Chondrocyte (in vitro differentiated cells): ENCODE results near the gene MRPL55. TPM values are rescaled to one million over a fixed set of nuclear protein-coding genes. Genes with fewer than 3 reads are reported as not detected.
A peak's percentile ranks its signal among the peaks of the same experiment; 100 is the strongest.

ENCODE experiments used
- DNase-seq: peaks from one replicate; pipeline ENCODE4 v3.0.0; 2021; ENCODE audit warnings: mixed read lengths, low spot score
- H3K27ac Mint-ChIP-seq: one replicate; pipeline ENCODE4 v1.8.0; 2021; ENCODE audit warnings: mild to moderate bottlenecking, moderate library complexity, mixed read lengths; ENCODE audit not compliant: unreplicated experiment
- H3K27me3 Mint-ChIP-seq: 2 replicates; pipeline ENCODE4 v1.8.0; 2021; ENCODE audit warnings: low read depth, mixed read lengths
- H3K36me3 Mint-ChIP-seq: 2 replicates; pipeline ENCODE4 v1.8.0; 2021; ENCODE audit warnings: low read depth, mixed read lengths
- H3K4me1 Mint-ChIP-seq: 2 replicates; pipeline ENCODE4 v1.8.0; 2021; ENCODE audit warnings: low read depth, mild to moderate bottlenecking, mixed read lengths
- H3K4me3 Mint-ChIP-seq: one replicate; pipeline ENCODE4 v1.8.0; 2021; ENCODE audit warnings: mild to moderate bottlenecking, moderate library complexity, mixed read lengths; ENCODE audit not compliant: unreplicated experiment
- H3K9me3 Mint-ChIP-seq: 2 replicates; pipeline ENCODE4 v1.8.0; 2021; ENCODE audit warnings: low read depth, mixed read lengths
- total RNA-seq: library from RNA; stranded (reverse); gene quantifications from 3 replicates; pipeline ENCODE4 v1.2.1, GENCODE V29; 2021
- TF ChIP-seq, protein P1 (sequence below): fragments of 200-600 bp; sonication (generic); IDR thresholded peaks from 2 replicates; pipeline ENCODE4 v1.5.0; 2021; ENCODE audit warnings: antibody characterized with exemption, mild to moderate bottlenecking, moderate library complexity

Gene MRPL55
- total RNA-seq, 1 donor from 2014 or later: 48.6 TPM

DNA sequence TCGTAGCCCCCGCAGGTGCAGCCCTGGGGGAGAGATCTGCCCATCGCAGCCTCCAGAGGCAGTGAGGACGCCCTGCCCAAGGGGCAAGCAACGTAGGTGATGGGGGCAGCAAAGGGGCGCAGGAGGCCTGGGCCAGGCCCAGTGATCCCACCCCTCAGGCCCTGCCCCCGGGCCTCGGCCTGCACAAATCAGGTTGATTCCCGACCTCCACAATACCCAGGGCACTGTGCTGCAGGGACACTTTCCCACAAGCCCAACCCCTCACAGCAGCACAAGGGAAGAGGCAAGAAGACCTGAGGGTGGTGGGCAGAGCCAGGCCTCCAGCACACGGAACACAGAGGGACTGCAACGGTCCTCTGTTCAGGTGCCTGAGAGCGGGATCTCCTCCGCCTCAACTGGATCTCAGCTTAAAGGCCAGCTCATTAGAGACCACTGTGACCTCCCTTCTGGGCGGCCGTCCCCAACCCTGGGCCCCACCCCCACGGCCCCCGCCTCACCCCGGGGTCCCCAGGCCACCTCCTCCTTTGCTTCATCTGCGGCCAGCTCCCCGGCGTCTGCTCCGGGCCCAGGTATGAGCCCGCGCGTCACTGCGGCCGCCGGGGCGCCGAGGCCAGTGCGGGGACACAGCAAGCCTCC is 27.4 kb downstream of the MRPL55 start:
- H3K27me3 Mint-ChIP-seq: no peaks in the 10 kb centered on the region
- peak overlapping the region; percentile 57 for H3K27ac Mint-ChIP-seq
- peaks cover 39% of the 10 kb centered on the region for H3K4me1 Mint-ChIP-seq

DNA sequence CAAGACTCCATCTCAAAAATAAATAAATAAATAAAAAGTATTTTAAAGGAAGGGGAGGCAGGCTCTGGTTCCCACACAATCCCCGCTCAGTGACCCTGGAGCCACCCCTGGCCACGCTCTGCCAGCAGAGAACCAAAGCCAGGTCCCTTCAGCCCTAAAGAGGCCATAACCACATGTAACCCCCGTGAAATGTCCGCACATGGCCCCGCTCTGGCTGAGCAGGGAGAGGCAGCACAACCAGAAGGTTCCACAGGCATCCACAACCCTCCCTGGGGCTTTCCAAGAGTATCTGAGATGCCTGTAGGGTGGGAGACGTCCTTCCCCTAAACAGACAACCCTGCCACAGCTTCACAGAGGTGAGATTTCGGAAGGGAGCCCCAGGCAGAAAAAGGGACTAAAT is 28.0 kb downstream of the MRPL55 start:
- peaks cover 34% of the 10 kb centered on the region for H3K4me1 Mint-ChIP-seq
- no peak for DNase-seq
- peak overlapping the region; percentile 74 for H3K4me3 Mint-ChIP-seq
- H3K9me3 Mint-ChIP-seq: no peaks in the 10 kb centered on the region
- TF ChIP-seq, protein P1, sequence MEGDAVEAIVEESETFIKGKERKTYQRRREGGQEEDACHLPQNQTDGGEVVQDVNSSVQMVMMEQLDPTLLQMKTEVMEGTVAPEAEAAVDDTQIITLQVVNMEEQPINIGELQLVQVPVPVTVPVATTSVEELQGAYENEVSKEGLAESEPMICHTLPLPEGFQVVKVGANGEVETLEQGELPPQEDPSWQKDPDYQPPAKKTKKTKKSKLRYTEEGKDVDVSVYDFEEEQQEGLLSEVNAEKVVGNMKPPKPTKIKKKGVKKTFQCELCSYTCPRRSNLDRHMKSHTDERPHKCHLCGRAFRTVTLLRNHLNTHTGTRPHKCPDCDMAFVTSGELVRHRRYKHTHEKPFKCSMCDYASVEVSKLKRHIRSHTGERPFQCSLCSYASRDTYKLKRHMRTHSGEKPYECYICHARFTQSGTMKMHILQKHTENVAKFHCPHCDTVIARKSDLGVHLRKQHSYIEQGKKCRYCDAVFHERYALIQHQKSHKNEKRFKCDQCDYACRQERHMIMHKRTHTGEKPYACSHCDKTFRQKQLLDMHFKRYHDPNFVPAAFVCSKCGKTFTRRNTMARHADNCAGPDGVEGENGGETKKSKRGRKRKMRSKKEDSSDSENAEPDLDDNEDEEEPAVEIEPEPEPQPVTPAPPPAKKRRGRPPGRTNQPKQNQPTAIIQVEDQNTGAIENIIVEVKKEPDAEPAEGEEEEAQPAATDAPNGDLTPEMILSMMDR: no peak
- no peaks in the 10 kb centered on the region for H3K27me3 Mint-ChIP-seq
- peaks cover 8% of the 10 kb centered on the region for H3K36me3 Mint-ChIP-seq
- no peak overlapping the region for H3K27ac Mint-ChIP-seq

More for the DNA sequence above, 27.4 kb downstream of the MRPL55 start:
- H3K36me3 Mint-ChIP-seq: peaks cover 8% of the 10 kb centered on the region
- H3K4me3 Mint-ChIP-seq: peak overlapping the region; percentile 74
- H3K9me3 Mint-ChIP-seq: no peaks in the 10 kb centered on the region
- TF ChIP-seq, protein P1: no peak
- DNase-seq: peak; percentile 57

DNA sequence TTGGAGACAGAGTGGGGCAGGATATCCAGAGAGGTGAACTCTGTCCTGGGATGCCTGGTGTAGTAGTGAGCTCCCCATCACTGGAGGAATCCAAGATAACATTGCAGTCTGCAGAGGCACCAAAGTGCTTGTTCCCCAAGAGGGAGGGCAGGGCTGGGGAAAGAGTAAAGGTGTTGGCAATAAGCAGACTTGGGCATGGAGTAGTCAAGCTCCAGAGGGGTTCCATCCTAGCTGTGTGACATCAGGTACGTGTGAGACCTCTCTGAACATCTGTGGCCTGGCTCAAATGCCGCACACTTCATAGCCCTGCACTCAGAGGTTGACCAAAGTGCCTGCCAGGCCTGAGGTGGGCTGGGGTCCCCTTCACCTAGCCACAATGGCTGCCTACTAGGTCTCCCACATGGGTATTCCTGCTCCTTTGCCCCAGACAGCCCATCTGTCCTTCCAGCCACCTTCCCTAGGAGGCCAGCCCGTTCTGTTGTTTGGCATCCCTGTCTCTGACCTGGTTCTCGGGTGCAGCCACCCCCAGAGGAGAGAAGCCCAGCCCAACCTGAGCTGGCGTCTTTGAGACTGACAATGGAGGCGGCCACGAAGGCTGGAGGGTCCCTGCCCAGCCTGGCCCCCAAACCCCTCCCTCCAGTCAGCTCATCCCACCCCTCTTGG is 29.4 kb downstream of the MRPL55 start:
- no peaks in the 10 kb centered on the region for H3K27me3 Mint-ChIP-seq
- peaks cover 8% of the 10 kb centered on the region for H3K36me3 Mint-ChIP-seq
- peaks cover 20% of the 10 kb centered on the region for H3K4me1 Mint-ChIP-seq
- TF ChIP-seq, protein P1: no peak
- H3K4me3 Mint-ChIP-seq: no peak overlapping the region
- H3K9me3 Mint-ChIP-seq: no peaks in the 10 kb centered on the region
- DNase-seq: no peak
- H3K27ac Mint-ChIP-seq: no peak overlapping the region

DNA sequence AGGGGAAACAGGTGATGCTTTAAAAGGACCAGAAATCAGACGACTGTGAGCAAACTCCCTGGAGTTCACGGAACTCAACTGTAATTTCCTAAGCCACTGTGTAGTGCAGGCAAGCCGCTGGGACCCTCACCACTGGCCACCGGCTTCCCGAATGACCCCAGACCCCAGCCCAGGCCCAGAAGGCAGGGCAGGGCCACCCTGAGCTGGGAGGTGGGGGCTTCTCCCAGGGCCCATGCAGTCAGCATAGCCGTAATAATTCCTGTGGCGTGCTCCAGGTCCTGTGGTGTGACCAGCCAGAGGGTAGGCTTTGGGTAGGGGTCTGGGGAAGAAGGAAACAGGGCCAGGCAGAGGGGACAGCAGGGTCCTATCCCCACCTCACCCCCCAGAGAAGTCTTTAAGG is 30.1 kb downstream of the MRPL55 start:
- no peak for DNase-seq
- peaks cover 13% of the 10 kb centered on the region for H3K4me1 Mint-ChIP-seq
- no peaks in the 10 kb centered on the region for H3K27me3 Mint-ChIP-seq
- H3K4me3 Mint-ChIP-seq: no peak overlapping the region
- H3K27ac Mint-ChIP-seq: no peak overlapping the region
- no peaks in the 10 kb centered on the region for H3K9me3 Mint-ChIP-seq
- TF ChIP-seq, protein P1: no peak
- H3K36me3 Mint-ChIP-seq: peaks cover 8% of the 10 kb centered on the region

DNA sequence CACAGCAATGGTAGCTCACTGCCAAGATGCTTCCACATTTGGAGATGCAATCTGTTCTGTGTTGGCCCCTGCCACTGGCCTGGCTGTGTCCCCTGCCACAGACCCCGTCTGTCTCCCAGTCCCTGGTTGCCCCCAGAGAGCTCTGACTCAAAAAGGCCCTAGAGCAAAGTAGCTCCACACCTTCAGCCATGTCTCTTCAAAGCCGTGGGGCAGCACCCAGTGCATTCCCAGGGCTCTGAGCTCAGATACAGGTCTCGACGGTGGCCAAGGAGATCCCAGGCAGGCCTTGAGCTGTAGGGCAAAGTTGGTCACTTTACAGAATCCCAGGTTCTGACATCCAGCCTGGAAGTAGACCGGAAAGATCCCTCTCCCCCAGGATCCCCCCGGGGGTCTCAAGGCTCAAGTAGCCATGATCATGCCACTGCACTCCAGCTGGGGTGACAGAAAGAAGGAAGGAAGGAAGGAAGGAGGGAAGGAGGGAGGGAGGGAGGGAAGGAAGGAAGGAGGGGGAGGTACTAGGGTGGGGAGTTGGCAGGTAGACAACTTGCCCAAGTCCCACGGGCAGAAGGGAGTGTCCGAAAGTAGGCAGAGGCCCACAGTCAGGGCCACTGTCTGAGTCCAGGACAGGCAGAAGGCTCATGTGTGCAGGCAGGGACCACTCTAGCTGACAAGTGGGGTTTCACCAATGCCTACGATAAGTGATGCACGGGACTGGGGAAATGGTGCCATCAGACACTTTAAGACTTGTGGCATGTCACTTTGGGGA is 31.4 kb downstream of the MRPL55 start:
- Mint-ChIP-seq H3K4me3 (no peak overlapping the region), H3K27me3 (no peaks in the 10 kb centered on the region), H3K27ac (no peak overlapping the region), H3K36me3 (no peaks in the 10 kb centered on the region), H3K4me1 (peaks cover 8% of the 10 kb centered on the region), H3K9me3 (no peaks in the 10 kb centered on the region)
- no peak for DNase-seq
- TF ChIP-seq, protein P1: no peak
